ENCODE results near the gene COX6A1. TPM values are rescaled to one million over a fixed set of nuclear protein-coding genes. Genes with fewer than 3 reads are reported as not detected.

The COX6A1 gene
- total RNA-seq, 1 experiment from 2014 or later = 464 TPM

DNA sequence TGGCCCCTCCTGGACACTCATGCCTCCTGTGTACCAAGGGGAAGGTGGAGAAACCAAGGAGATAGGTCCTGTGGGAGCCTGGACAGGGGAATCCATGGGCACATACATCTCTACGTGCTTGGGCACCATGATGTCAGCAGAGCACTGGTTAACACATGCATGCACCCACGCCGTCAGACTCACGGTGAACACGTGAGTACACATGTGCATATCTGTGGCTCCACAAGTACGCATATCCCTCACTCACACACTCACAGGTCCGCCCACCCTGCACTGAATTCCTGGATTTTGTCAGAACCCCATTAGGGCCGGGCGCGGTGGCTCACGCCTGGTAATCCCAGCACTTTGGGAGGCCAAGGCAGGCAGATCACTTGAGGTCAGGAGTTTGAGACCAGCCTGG lies 29.1 kb upstream of the COX6A1 start:
- intact Hi-C loops (cut with micrococcal nuclease) = no loop called here
- Histone ChIP-seq H3K4me2 (ENCODE audit: low read length) (no peak overlapping the region), H3K9ac (ENCODE audit: low read length) (no peak overlapping the region), H3K36me3 (ENCODE audit: control insufficient read depth in 1 of 2, insufficient read depth in 2 of 2, low read length in 2 of 2) (no peaks in the 10 kb centered on the region), H4K20me1 (ENCODE audit: insufficient read depth) (no peaks in the 10 kb centered on the region), H3K27me3 (ENCODE audit: insufficient read depth, low read length) (no peaks in the 10 kb centered on the region), H2AFZ (ENCODE audit: low read depth, low read length, poor library complexity, severe bottlenecking) (no peak overlapping the region), H3K4me1 (ENCODE audit: control insufficient read depth in 1 of 2, insufficient read depth in 2 of 2, low read length in 2 of 2) (no peaks in the 10 kb centered on the region), H3K27ac (ENCODE audit: low read depth, low read length) (no peak overlapping the region), H3K9me3 (ENCODE audit: control insufficient read depth in 1 of 2, insufficient read depth in 1 of 2, low read depth in 1 of 2, low read length in 2 of 2) (no peaks in the 10 kb centered on the region), H3K9me2 (ENCODE audit: insufficient read depth) (no peaks in the 10 kb centered on the region), H3K79me2 (ENCODE audit: insufficient read depth, low read length) (no peaks in the 10 kb centered on the region), H3K4me3 (replicated peaks in 1 of 2; ENCODE audit: low read depth in 1 of 2, low read length in 2 of 2) (no peak overlapping the region)
- no peak for DNase-seq (ENCODE audit: low read depth, low spot score)
- RAD21 ChIA-PET (ENCODE audit: low non-redundant PET in 1 of 2, low total read pairs in 2 of 2, uncharacterized antibody in 2 of 2, unreplicated experiment in 2 of 2) = no interaction called here
- CTCF ChIA-PET = no interaction called here
- TF ChIP-seq FOSL1 (IDR thresholded peaks at IDR 0.05; ENCODE audit: low read depth) = no peak
- TF ChIP-seq, protein P1, sequence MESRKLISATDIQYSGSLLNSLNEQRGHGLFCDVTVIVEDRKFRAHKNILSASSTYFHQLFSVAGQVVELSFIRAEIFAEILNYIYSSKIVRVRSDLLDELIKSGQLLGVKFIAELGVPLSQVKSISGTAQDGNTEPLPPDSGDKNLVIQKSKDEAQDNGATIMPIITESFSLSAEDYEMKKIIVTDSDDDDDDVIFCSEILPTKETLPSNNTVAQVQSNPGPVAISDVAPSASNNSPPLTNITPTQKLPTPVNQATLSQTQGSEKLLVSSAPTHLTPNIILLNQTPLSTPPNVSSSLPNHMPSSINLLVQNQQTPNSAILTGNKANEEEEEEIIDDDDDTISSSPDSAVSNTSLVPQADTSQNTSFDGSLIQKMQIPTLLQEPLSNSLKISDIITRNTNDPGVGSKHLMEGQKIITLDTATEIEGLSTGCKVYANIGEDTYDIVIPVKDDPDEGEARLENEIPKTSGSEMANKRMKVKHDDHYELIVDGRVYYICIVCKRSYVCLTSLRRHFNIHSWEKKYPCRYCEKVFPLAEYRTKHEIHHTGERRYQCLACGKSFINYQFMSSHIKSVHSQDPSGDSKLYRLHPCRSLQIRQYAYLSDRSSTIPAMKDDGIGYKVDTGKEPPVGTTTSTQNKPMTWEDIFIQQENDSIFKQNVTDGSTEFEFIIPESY (IDR thresholded peaks at IDR 0.05; ENCODE audit: extremely low read depth, insufficient replicate concordance, low read length) = no peak
- TF ChIP-seq POLR2A (IDR thresholded peaks at IDR 0.05; ENCODE audit: borderline replicate concordance, extremely low read depth, insufficient read depth, insufficient read length) = no peak
- TF ChIP-seq, protein P2, sequence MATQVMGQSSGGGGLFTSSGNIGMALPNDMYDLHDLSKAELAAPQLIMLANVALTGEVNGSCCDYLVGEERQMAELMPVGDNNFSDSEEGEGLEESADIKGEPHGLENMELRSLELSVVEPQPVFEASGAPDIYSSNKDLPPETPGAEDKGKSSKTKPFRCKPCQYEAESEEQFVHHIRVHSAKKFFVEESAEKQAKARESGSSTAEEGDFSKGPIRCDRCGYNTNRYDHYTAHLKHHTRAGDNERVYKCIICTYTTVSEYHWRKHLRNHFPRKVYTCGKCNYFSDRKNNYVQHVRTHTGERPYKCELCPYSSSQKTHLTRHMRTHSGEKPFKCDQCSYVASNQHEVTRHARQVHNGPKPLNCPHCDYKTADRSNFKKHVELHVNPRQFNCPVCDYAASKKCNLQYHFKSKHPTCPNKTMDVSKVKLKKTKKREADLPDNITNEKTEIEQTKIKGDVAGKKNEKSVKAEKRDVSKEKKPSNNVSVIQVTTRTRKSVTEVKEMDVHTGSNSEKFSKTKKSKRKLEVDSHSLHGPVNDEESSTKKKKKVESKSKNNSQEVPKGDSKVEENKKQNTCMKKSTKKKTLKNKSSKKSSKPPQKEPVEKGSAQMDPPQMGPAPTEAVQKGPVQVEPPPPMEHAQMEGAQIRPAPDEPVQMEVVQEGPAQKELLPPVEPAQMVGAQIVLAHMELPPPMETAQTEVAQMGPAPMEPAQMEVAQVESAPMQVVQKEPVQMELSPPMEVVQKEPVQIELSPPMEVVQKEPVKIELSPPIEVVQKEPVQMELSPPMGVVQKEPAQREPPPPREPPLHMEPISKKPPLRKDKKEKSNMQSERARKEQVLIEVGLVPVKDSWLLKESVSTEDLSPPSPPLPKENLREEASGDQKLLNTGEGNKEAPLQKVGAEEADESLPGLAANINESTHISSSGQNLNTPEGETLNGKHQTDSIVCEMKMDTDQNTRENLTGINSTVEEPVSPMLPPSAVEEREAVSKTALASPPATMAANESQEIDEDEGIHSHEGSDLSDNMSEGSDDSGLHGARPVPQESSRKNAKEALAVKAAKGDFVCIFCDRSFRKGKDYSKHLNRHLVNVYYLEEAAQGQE (IDR thresholded peaks at IDR 0.05; ENCODE audit: low read depth) = no peak
- TF ChIP-seq ZFX (IDR thresholded peaks at IDR 0.05) = no peak
- TF ChIP-seq JUND (IDR thresholded peaks at IDR 0.05) = no peak
- no peak for TF ChIP-seq CEBPB (IDR thresholded peaks at IDR 0.05; ENCODE audit: low read depth)
- TF ChIP-seq EZH2phosphoT487 (IDR thresholded peaks at IDR 0.05; ENCODE audit: borderline replicate concordance) = no peak
- TF ChIP-seq SP1 (IDR thresholded peaks at IDR 0.05; ENCODE audit: low read depth) = no peak
- no peak for TF ChIP-seq TCF7L2 (IDR thresholded peaks at IDR 0.05; ENCODE audit: borderline replicate concordance, extremely low read depth, insufficient read depth, insufficient read length)
- ATAC-seq = no peak
- BruUV-seq (replicated peaks) = no TSS peak
- POLR2A ChIA-PET = no interaction called here

Data from HCT116 (cell line).